ENCODE results near the gene MTREX. TPM values are rescaled to one million over a fixed set of nuclear protein-coding genes. Genes with fewer than 3 reads are reported as not detected.

The MTREX gene
- total and polyA plus RNA-seq, 10 of the 15 experiments (the other 5 are each of a cell fraction or from before 2014, with no cell fraction given): 20.1 to 102 (median 49.0) TPM

DNA sequence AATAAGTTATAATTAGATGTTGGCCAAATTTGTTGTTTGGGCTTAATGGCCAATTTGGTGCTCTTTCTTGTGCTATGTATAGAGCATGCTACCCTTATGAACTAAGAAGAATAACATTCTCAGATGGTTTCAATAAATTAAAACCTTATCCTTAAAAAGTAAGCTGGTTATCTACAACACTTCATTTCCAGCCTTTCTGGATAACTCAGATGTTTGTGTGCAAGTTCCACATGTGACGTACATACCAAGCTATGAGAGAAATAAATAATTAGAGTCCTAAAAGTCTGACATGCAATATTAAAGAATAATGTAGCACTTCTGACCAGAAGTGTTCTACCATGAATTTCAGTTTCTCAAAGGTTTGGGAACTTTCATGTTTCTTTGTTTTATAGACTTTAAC lies 11.7 kb downstream of the MTREX start:
- no peak for FAIRE-seq
- Histone ChIP-seq H3K27me3 (replicated peaks in 1 of 2; ENCODE audit: control insufficient read depth in 2 of 2, insufficient read depth in 2 of 2, low read length in 1 of 2) (no peaks in the 10 kb centered on the region), H3K4me1 (ENCODE audit: control insufficient read depth, insufficient read depth, low read length) (no peaks in the 10 kb centered on the region), H3K9ac (ENCODE audit: control insufficient read depth, insufficient read depth, low read length) (no peak overlapping the region), H4K20me1 (ENCODE audit: control insufficient read depth, insufficient read depth) (no peaks in the 10 kb centered on the region), H3K27ac (ENCODE audit: control insufficient read depth, insufficient read depth) (no peak overlapping the region), H3K79me2 (ENCODE audit: control insufficient read depth, insufficient read depth, low read length) (peaks cover 54% of the 10 kb centered on the region), H3K4me3 (no peak overlapping the region), H3K4me2 (ENCODE audit: control insufficient read depth, insufficient read depth) (no peak overlapping the region), H3K9me3 (replicated peaks; ENCODE audit: control insufficient read depth, insufficient read depth, low read length) (peaks cover 11% of the 10 kb centered on the region; the same call in 2 of the 3 replicates), H2AFZ (ENCODE audit: control insufficient read depth, low read depth, low read length) (no peak overlapping the region), H3K36me3 (ENCODE audit: control insufficient read depth in 2 of 2, insufficient read depth in 2 of 2, low read length in 1 of 2) (no peaks in the 10 kb centered on the region; a peak in 3 of 4 replicates)
- in situ Hi-C loops (cut with MboI): loop anchor here (25.0 kb wide), 1 partner anchor 1868 kb away; no protein-coding TSS in a partner anchor
- ATAC-seq: no peak
- no TSS peak for BruUV-seq (replicated peaks)
- POLR2A ChIA-PET: interaction anchor here (0.7 to 1.1 kb wide), 2 partner anchors 10 to 610 kb away, joined by 3 read pairs; no protein-coding TSS in a partner anchor
- no peak for TF ChIP-seq ZBTB40 (IDR thresholded peaks at IDR 0.05; ENCODE audit: borderline replicate concordance)
- TF ChIP-seq MEF2B (IDR thresholded peaks at IDR 0.05; ENCODE audit: partially characterized antibody, poor library complexity, severe bottlenecking): no peak
- TF ChIP-seq PKNOX1 (IDR thresholded peaks at IDR 0.05): no peak
- TF ChIP-seq LARP7 (IDR thresholded peaks at IDR 0.05): no peak
- TF ChIP-seq MEF2A (IDR thresholded peaks at IDR 0.05; ENCODE audit: insufficient read depth, low read depth, low read length): no peak
- TF ChIP-seq SRF (IDR thresholded peaks at IDR 0.05; ENCODE audit: low read depth in 2 of 2, low read length in 2 of 2): no peak
- TF ChIP-seq NBN (IDR thresholded peaks at IDR 0.05): no peak
- no peak for TF ChIP-seq RAD51 (IDR thresholded peaks at IDR 0.05)
- TF ChIP-seq CHD2 (IDR thresholded peaks at IDR 0.05; ENCODE audit: borderline replicate concordance, low read depth, low read length): no peak
- TF ChIP-seq TBL1XR1 (IDR thresholded peaks at IDR 0.05; ENCODE audit: low read depth, low read length): no peak
- TF ChIP-seq, protein P1, sequence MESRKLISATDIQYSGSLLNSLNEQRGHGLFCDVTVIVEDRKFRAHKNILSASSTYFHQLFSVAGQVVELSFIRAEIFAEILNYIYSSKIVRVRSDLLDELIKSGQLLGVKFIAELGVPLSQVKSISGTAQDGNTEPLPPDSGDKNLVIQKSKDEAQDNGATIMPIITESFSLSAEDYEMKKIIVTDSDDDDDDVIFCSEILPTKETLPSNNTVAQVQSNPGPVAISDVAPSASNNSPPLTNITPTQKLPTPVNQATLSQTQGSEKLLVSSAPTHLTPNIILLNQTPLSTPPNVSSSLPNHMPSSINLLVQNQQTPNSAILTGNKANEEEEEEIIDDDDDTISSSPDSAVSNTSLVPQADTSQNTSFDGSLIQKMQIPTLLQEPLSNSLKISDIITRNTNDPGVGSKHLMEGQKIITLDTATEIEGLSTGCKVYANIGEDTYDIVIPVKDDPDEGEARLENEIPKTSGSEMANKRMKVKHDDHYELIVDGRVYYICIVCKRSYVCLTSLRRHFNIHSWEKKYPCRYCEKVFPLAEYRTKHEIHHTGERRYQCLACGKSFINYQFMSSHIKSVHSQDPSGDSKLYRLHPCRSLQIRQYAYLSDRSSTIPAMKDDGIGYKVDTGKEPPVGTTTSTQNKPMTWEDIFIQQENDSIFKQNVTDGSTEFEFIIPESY (IDR thresholded peaks at IDR 0.05): no peak
- TF ChIP-seq WRNIP1 (IDR thresholded peaks at IDR 0.05; ENCODE audit: borderline replicate concordance, low read depth, low read length): no peak
- no peak for TF ChIP-seq IKZF2 (IDR thresholded peaks at IDR 0.05)
- CTCF ChIA-PET: interaction anchor here (0.6 to 1.1 kb wide), 4 partner anchors 8 to 959 kb away, joined by 3 to 5 read pairs (median 4); partner anchors contain the start of genes DHX29 and MTREX
- 100% methylated on average over 1 of the region's 1 CpG for WGBS (ENCODE audit: insufficient coverage, insufficient replicate concordance, low lambda C conversion rate, missing lambda C conversion rate)
- RAD21 ChIA-PET (ENCODE audit: unreplicated experiment): no interaction called here
- SMC1A ChIA-PET (ENCODE audit: uncharacterized antibody, unreplicated experiment): interaction anchor here (1.0 kb wide), 1 partner anchor 8 kb away, joined by 3 read pairs; no protein-coding TSS in a partner anchor
- no peak for DNase-seq (ENCODE audit: low read depth, low spot score)
- intact Hi-C loops (cut with micrococcal nuclease; ENCODE audit: unreplicated experiment): no loop called here
